Loucy (cell line): ENCODE results near the gene IL20RB.

ENCODE experiments used
- EZH2phosphoT487 ChIP-seq: fragments of 200-600 bp; IDR thresholded peaks from 2 replicates; pipeline ENCODE4 v1.6.1; 2018; ENCODE audit warnings: antibody characterized with exemption, mild to moderate bottlenecking, moderate library complexity, borderline replicate concordance
- TF ChIP-seq, protein P1 (sequence below): fragments of 200-600 bp; sonication (generic); conservative IDR thresholded peaks from 2 replicates; pipeline ENCODE4 v1.5.1; 2014; ENCODE audit warnings: mild to moderate bottlenecking, antibody characterized with exemption, low read length

GRCh38 chr3:137026701-137027100, 68.9 kb downstream of the IL20RB start:
- TF ChIP-seq, protein P1, sequence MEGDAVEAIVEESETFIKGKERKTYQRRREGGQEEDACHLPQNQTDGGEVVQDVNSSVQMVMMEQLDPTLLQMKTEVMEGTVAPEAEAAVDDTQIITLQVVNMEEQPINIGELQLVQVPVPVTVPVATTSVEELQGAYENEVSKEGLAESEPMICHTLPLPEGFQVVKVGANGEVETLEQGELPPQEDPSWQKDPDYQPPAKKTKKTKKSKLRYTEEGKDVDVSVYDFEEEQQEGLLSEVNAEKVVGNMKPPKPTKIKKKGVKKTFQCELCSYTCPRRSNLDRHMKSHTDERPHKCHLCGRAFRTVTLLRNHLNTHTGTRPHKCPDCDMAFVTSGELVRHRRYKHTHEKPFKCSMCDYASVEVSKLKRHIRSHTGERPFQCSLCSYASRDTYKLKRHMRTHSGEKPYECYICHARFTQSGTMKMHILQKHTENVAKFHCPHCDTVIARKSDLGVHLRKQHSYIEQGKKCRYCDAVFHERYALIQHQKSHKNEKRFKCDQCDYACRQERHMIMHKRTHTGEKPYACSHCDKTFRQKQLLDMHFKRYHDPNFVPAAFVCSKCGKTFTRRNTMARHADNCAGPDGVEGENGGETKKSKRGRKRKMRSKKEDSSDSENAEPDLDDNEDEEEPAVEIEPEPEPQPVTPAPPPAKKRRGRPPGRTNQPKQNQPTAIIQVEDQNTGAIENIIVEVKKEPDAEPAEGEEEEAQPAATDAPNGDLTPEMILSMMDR, result no peak
- no peak for TF ChIP-seq EZH2phosphoT487
